GM19395 (cell line): ENCODE results near the gene SPHK2.
A peak's percentile ranks its signal among the peaks of the same experiment; 100 is the strongest.
"Not testable (repeated sequence)": the region's sequence is repeated elsewhere in the genome, so short reads cannot be mapped to it uniquely, and the experiment has no call there.

ENCODE experiments used
- ATAC-seq: cut with Tn5 transposase; IDR thresholded peaks from one replicate; pipeline ENCODE4 v1.9.1; 2021; ENCODE audit warnings: mild to moderate bottlenecking, moderate library complexity; ENCODE audit not compliant: unreplicated experiment

The SPHK2 gene

DNA sequence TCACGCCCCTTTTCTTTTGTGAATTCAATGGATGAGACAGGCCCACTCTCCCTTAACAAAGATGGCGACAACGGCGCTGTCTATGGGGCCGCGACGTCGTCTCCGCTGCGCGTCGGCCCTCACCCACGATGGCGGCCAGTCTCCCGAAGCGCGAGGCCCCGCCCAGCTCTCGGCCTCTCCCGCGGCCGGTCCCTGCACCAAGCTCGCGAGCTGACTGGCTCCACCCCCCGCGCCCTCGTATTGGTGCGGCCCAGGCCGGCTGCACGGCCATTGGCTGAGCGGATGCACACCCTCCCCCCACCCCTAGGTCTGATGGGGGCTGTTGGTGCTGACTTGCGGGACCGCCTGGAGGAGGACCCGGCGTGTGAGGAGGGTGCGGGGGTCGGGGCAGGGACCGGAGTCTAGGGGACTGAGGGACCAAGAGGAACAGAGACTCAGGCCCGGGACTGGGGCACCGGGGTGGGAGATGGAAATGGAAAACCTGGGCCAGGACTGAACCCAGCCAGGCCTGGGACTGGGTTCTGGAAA lies 4.8 kb downstream of the SPHK2 start:
- ATAC-seq: peak; percentile 61

DNA sequence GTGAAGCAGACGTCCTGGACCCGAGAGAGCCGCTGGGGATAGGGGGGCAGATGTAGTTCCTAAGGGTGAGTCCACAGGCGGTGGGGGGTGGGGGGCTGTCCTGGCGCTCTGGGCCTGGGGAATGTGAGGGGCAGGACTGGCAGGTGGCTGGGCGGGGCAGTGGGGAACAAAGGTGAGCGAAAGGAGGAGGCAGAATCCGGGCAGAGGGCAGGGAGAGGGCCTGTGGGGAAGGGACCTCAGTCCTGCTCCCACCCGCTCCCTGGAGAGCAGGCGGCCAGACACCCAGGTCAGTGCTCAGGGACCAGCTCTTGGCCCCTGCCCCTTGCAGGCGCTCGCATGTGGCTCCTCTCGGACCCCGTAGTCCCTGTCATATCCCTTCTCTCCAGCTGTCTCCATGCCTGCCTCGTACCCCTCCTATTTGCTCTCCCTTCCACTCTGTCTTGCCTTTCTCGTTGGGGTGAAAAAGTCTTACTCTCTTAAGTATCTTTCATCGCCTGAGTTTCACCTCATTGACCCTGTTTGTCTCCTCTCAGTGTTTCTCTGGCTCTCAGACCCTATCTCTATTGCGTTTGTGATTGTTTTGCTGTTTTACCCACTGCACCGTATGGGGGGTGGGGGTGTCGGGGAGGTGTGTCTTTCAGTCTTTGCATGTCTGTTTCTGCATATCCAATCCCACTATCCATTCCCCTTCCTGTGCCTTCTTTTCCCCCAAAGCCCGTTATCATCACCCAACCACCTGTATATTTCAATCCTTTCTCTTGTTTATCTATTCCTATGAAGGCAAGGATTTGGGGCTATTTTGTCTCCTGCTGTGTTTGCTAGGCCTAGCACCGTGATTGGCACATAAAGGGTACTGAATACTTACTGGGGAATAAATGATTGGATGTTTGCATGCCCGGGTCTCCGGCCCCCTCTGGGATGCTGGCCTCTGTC lies 5.8 kb downstream of the SPHK2 start:
- no peak for ATAC-seq

DNA sequence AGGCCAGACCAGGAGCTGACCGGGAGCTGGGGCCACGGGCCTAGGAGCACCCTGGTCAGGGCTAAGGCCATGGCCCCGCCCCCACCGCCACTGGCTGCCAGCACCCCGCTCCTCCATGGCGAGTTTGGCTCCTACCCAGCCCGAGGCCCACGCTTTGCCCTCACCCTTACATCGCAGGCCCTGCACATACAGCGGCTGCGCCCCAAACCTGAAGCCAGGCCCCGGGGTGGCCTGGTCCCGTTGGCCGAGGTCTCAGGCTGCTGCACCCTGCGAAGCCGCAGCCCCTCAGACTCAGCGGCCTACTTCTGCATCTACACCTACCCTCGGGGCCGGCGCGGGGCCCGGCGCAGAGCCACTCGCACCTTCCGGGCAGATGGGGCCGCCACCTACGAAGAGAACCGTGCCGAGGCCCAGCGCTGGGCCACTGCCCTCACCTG lies 6.6 kb downstream of the SPHK2 start:
- ATAC-seq: no peak

DNA sequence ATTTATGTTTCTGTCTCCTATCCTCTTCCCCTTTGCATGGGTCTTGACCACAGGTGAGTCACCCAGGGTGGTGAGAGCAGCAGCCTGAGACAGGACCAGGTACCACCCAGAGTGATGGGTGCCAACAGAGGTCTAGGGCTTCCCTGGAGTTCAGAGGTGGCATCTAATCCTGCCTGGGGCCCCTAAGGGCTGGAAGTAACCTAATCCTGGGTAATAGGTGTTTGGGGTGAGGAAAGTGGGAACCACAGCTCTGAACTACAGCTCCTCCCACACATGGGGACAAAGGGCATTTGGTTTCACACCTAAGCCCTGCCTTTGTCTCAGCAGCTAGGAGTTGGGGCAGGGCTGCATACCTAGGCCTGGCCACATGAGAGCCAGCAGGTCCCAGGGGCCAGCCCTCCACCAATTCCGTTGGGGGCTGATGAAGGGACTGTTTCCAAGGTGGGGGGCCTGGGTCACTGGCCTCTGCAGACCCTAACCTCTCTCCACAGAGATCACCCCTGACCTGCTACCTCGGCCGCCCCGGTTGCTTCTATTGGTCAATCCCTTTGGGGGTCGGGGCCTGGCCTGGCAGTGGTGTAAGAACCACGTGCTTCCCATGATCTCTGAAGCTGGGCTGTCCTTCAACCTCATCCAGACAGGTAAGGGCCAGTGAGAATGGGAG lies 8.0 kb downstream of the SPHK2 start:
- no peak for ATAC-seq

DNA sequence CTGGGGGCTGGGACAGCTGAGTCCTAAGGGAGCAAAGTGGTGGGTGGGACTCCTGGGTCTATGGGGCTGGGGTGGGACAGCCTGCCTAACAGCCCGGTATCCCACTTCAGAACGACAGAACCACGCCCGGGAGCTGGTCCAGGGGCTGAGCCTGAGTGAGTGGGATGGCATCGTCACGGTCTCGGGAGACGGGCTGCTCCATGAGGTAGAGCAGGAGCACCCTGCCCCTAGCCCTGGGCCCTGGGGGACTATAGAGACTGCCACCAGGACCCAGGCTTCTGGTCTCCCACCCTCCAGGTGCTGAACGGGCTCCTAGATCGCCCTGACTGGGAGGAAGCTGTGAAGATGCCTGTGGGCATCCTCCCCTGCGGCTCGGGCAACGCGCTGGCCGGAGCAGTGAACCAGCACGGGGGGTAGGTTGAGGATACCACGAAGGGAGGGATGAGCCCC lies 8.6 kb downstream of the SPHK2 start:
- ATAC-seq: no peak

DNA sequence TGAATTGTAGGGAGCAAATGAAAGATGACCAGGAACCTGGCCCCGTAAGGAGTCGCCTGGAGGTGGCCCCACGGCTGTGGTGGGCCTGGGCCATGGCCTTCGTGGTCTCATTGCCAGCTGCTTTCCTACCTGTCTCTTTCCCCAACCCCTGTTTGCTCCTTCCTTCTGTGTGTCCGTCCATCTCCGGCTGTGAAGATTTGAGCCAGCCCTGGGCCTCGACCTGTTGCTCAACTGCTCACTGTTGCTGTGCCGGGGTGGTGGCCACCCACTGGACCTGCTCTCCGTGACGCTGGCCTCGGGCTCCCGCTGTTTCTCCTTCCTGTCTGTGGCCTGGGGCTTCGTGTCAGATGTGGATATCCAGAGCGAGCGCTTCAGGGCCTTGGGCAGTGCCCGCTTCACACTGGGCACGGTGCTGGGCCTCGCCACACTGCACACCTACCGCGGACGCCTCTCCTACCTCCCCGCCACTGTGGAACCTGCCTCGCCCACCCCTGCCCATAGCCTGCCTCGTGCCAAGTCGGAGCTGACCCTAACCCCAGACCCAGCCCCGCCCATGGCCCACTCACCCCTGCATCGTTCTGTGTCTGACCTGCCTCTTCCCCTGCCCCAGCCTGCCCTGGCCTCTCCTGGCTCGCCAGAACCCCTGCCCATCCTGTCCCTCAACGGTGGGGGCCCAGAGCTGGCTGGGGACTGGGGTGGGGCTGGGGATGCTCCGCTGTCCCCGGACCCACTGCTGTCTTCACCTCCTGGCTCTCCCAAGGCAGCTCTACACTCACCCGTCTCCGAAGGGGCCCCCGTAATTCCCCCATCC lies 9.4 kb downstream of the SPHK2 start:
- no peak for ATAC-seq

DNA sequence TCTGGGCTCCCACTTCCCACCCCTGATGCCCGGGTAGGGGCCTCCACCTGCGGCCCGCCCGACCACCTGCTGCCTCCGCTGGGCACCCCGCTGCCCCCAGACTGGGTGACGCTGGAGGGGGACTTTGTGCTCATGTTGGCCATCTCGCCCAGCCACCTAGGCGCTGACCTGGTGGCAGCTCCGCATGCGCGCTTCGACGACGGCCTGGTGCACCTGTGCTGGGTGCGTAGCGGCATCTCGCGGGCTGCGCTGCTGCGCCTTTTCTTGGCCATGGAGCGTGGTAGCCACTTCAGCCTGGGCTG lies 9.9 kb downstream of the SPHK2 start:
- no peak for ATAC-seq

DNA sequence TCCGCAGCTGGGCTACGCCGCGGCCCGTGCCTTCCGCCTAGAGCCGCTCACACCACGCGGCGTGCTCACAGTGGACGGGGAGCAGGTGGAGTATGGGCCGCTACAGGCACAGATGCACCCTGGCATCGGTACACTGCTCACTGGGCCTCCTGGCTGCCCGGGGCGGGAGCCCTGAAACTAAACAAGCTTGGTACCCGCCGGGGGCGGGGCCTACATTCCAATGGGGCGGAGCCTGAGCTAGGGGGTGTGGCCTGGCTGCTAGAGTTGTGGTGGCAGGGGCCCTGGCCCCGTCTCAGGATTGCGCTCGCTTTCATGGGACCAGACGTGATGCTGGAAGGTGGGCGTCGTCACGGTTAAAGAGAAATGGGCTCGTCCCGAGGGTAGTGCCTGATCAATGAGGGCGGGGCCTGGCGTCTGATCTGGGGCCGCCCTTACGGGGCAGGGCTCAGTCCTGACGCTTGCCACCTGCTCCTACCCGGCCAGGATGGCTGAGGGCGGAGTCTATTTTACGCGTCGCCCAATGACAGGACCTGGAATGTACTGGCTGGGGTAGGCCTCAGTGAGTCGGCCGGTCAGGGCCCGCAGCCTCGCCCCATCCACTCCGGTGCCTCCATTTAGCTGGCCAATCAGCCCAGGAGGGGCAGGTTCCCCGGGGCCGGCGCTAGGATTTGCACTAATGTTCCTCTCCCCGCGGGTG lies 10.4 kb downstream of the SPHK2 start:
- no peak for ATAC-seq

DNA sequence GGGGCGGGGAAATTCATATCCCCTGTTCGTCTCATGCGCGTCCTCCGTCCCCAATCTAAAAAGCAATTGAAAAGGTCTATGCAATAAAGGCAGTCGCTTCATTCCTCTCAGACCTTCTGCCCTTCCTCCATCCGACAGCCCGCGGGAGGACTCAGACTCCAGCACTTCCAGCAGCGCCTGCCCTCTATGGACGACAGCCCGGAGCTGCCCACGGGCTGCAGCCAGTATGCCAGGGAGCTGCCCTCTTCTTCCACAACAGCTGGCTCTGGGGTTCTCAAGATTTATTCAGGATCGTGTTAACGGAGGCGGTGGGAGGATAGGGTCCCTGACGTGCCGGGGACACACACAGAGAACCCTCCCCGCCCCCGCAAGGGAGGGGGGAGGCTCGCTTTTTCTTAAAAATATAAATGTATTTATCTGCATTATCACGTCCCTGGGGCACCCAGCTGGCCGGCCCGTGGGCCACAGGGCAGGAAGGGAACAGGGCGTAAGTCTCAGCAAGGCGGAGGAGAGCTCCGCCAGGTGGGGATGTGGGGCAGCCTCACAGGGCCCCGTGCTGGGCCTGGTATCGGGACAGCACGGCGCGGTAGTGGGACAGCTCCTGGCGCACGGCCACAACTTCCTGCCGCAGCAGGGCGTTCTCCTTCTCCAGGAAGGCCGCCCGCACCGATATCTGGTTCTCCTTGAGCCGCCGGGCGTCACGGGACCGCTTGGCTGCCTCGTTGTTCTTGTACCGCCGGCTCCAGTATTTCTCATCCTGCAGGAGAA lies 11.2 kb downstream of the SPHK2 start:
- ATAC-seq: no peak

DNA sequence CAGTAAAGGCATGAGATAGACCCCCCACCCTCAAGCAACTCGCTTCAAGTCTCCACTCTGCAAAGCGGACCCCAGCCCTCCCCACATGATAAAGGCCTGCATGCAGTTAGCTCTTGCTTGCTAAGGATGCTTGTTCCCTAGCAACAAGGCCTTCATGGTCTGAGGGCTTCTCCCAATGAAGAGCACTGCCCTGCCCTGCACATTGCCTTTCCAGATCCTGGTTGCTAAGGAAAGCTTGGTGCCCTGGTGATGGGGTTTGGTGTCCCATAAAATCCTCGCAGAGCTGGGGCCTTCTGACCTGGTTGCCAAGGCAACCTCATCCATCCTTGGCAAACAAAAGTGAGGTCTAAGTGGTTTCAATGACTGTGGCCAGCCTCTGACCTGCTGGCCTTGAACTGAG lies 11.9 kb downstream of the SPHK2 start:
- ATAC-seq: no peak

DNA sequence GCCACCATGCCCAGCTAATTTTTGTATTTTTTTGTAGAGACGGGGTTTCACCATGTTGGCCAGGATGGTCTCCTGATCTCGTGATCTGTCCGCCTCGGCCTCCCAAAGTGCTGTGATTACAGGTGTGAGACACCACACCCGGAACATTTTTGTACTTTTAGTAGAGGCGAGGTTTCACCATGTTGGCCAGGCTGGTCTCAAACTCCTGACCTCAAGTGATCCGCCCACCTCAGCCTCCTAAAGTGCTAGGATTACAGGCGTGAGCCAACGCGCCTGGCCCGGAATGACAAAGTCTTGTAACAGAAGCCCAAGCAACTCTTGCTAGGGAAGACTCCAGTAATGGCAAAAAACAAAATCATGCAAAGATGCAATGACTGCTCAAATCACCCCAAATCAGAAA lies 13.0 kb downstream of the SPHK2 start:
- ATAC-seq: not testable (repeated sequence)

DNA sequence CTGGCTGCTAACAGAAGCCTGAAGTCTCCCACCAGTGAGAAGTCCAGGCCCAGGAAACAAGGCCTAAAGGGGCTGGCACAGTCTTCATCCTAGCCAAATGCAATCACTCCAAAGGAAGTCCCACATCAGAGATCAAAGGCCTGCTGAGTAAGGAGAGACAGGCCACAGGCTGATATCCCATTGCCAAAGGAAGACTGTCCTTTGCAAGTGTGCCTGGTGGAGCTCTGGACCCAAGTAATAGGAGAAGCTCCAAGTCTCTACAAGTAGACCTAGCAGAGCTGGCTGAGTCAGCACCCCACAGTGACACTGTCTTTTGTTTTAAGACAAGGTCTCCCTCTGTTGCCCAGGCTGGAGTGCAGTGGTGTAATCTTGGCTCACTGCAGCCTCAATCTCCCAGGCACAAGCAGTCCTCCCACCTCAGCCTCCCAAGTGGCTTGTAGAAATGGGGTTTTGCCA lies 13.4 kb downstream of the SPHK2 start:
- ATAC-seq: no peak

DNA sequence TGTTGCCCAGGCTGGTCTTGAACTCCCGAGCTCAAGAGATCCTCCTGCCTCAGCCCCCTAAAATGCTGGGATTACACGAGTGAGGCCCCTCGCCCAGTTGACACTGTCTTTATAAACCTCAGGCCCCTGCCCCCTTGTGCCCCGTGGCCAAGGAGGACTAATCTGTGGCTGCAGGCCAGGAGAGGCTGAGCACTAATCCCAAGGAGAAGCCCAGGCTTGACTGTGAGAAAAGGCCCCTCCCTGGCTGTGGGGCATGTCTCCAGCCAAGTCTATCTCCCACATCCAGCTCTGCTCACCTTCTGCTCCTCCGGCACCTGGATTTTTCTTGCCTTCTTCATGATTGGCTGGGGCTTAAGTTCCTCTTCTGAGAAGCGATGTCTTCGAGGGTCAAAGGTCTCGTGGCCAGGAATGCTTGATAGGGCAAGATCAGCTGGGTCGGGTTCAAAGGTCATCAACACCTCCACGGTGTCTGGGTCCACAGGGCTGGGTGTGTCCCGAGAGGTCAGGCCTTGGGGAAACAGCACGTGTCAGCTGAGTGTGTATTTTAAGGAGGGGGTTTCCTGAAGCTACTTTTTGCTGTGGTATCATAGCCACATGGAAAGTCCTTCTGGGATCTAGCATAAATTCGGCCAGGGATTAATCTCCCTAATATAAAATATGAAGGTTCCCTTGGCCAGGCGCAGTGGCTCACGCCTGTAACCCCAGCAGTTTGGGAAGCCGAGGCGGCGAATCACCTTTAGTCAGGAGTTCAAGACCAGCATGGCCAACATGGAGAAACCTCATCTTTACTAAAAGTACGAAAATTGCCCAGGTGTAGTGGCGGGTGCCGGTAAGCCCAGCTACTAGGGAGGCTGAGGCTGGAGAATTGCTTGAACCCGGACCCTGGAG lies 14.1 kb downstream of the SPHK2 start:
- ATAC-seq: no peak

DNA sequence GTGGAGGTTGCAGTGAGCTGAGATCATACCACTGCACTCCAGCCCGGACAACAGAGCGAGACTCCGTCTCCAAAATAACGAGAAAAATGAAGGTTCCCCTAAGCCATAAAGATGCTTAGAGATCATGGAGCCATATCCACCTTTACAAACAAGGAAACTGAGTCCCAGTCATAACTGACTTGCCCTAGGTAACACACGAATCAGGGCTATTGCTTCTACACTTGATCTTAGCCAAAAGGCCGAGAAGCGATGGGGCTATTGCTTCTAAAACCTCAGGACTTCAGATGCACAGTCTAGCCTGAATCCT lies 14.7 kb downstream of the SPHK2 start:
- no peak for ATAC-seq

DNA sequence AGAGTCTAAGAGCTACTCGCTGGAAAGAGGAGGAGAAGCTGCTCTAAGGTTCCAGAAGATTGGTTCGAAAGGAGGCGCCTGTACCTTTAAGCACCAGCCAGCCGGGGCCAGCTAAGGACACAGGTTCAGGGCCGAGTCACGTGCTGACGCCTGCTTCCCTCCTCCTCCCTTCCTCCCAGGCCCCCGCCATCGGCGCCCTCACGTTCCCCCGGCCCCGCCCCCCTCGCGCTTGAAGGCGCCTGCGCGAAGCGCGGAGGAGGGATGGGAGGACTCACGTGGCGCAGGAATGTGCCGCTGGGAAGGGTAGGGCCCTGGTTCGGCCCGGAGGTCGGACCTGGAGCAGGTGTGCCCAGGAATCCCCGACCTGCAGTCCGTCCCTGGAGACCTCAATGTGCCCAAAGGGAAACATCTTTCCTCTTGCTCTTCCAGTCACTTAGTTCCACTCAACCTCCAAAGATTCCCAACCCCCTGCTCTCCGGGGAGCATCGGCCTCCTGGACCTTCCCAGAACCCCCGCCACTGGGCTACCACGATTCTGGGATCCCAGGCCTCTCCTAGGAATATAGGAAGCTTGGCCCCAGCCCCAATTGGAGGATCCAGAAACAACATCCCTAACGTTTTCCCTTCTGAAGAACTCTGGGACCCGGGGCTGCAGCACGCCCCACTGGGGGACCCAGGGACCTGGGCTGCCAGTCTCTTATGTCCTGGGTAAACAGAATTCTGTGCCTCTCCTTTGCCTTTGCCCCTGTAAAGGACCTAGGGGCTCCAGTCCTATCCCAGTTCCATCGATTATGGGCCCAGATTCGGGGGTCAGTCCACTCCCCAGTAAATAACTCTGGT lies 15.3 kb downstream of the SPHK2 start:
- ATAC-seq: no peak

DNA sequence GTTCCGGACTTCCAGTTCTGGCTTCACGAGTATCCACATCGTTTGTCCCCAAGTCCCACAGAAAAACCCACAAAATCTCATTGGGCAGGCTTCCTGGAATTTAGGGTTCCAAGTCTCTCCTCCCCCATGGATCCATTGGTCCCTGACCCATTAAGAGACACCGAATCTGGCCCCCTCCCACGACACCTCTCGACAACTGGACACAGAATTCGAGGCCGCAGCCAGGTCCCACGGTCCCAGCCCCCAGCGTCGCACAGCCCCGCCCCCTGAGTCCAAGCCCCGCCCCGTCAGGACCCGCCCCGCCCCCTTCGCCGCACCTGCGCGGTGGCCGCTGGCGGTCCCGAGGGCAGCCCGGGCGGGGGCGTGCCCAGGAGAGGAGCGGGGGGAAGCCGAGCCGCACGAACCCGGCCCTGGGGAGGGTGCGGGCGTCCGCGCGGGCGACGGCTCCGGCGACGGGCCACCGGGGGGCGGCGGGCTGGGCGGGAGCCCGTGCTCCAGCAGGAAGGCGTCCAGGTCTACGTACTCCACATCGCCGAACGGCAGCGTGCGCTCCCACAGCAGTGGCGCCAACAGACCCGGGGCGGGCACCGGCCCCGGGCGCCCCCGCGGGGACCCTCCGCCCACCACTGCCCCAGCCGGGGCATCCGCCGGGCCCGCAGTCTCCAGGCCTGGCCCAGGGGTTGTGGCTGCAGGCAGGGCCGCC lies 16.1 kb downstream of the SPHK2 start:
- ATAC-seq: no peak
